Activated CD4-positive, alpha-beta memory T cell treated with anti-CD3 and anti-CD28 coated beads for 36 hours (primary cell): ENCODE results near the gene TMEM181. TPM values are rescaled to one million over a fixed set of nuclear protein-coding genes. Genes with fewer than 3 reads are reported as not detected.
A peak's percentile ranks its signal among the peaks of the same experiment; 100 is the strongest.

Source experiments
- CTCF ChIA-PET: fragments of 350-600 bp; sonication (Branson Sonifier 250); formaldehyde crosslinking; loops from one replicate; lab custom pipeline; 2021; ENCODE audit warnings: antibody characterized with exemption, inconsistent platforms; lab: Charles Lee
- POLR2A ChIA-PET: fragments of 350-600 bp; sonication (Branson Sonifier 250); formaldehyde crosslinking; loops from one replicate; lab custom pipeline; 2021; ENCODE audit warnings: antibody characterized with exemption; lab: Charles Lee
- DNase-seq: peaks from one replicate; pipeline ENCODE4 v3.0.0-alpha.2; 2020
- H3K27ac Mint-ChIP-seq: one replicate; pipeline ENCODE4 v1.8.0; 2021; ENCODE audit warnings: mixed read lengths
- H3K27me3 Mint-ChIP-seq: one replicate; pipeline ENCODE4 v1.8.0; 2021; ENCODE audit warnings: mixed read lengths
- H3K36me3 Mint-ChIP-seq: one replicate; pipeline ENCODE4 v1.8.0; 2021; ENCODE audit warnings: mixed read lengths
- H3K4me1 Mint-ChIP-seq: one replicate; pipeline ENCODE4 v1.8.0; 2021; ENCODE audit warnings: low read depth, mixed read lengths
- H3K4me3 Mint-ChIP-seq: one replicate; pipeline ENCODE4 v1.8.0; 2021; ENCODE audit warnings: mild to moderate bottlenecking, mixed read lengths
- H3K9me3 Mint-ChIP-seq: one replicate; pipeline ENCODE4 v1.8.0; 2021; ENCODE audit warnings: mixed read lengths
- intact Hi-C: fragments of 100-400 bp; cut with micrococcal nuclease; formaldehyde crosslinking; loops from one replicate; pipeline ENCODE4 v1.15.1; 2023
- total RNA-seq, 2 experiments: library from RNA; stranded (reverse); gene quantifications; one replicate each; pipeline ENCODE4 v1.2.3, GENCODE V29; 2021

The TMEM181 gene
- total RNA-seq, 2 experiments from 2014 or later: 11.3 to 11.6 TPM

DNA sequence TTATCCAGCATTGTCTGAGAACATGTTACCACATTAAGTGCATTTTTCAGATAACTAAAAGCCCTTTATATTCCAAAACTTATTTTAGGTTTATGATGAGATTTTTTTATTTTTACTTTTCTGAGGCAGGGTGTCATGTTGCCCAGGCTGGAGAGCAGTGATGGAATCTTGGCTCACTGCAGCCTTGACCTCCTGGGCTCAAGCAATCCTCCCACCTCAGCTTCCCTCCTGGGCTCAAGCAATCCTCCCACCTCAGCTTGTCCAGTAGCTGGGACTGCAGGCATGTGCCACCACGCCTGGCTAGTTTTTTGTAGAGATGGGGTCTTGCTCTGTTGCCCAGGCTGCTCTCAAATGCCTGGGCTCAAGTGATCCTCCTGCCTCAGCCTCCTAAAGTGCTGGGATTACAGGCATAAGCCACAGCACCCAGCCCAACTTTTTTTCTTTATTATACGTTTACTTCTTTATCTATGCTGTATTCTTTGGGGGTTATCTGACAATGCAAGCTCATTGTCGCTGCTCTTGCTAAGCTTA is 78.5 kb downstream of the TMEM181 start:
- Mint-ChIP-seq H3K27ac (peak overlapping the region; percentile 75), H3K9me3 (no peaks in the 10 kb centered on the region), H3K36me3 (peaks cover 70% of the 10 kb centered on the region), H3K4me3 (no peak overlapping the region), H3K27me3 (no peaks in the 10 kb centered on the region), H3K4me1 (peaks cover 69% of the 10 kb centered on the region)
- intact Hi-C loops: no loop called here
- ChIA-PET CTCF (interaction anchor here (0.8 to 1.7 kb wide), 3 partner anchors 9 to 53 kb away, joined by 3 to 4 read pairs (median 3); no protein-coding TSS in a partner anchor), POLR2A (interaction anchor here (1.0 to 1.8 kb wide), 2 partner anchors 11 to 14 kb away, joined by 4 to 7 read pairs; partner anchors contain the start of gene SYTL3)
- DNase-seq: peak; percentile 7

DNA sequence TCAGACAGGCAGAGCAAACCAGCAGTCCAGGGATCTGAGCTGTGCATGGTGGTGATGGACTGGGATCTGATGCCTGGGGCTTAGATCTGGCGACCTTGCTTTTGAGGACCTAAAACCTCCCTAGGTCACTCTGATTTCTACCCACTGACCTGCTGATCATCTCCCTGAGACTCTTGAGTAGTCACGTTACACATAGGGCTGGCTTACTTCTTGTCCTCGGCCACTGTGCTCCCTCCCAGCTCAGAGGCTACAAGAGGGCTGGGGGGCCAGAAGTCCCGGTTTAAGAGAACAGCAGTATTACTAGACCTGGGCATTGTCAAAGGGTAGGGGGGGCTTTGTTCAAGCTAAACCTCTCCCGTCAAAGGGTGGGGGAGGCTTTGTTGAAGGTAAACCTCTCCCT is 79.2 kb downstream of the TMEM181 start:
- H3K4me3 Mint-ChIP-seq: no peak overlapping the region

DNA sequence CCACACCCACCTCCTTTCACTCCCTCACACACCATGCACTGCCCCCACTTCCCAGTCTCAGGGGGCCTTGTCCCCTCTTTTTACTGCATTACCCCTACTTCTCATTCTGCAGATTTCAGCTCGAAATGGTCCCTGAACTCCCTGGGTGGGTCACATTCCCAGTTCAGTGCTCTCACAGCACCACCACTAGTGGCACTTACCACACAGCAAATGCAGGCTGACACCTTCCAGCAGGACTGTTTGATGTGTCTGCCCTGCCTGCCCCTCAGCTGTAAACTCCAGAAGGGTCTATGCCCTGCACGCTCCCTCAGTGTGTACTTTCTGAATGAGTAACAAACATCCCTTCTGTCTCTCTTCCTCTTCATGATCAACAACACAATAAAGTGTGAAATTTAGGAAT is 80.6 kb downstream of the TMEM181 start:
- peak; percentile 10 for DNase-seq
- H3K4me1 Mint-ChIP-seq: peaks cover 72% of the 10 kb centered on the region
- no peaks in the 10 kb centered on the region for H3K9me3 Mint-ChIP-seq
- H3K4me3 Mint-ChIP-seq: peak overlapping the region; percentile 62
- no peaks in the 10 kb centered on the region for H3K27me3 Mint-ChIP-seq
- peak overlapping the region; percentile 75 for H3K27ac Mint-ChIP-seq
- POLR2A ChIA-PET: interaction anchor here (0.7 to 2.2 kb wide), 3 partner anchors 9 to 13 kb away, joined by 3 to 5 read pairs (median 5); partner anchors contain the start of gene SYTL3
- intact Hi-C loops: no loop called here
- CTCF ChIA-PET: interaction anchor here (1.2 to 1.4 kb wide), 2 partner anchors 419 to 426 kb away, joined by 3 to 4 read pairs; no protein-coding TSS in a partner anchor
- H3K36me3 Mint-ChIP-seq: peaks cover 70% of the 10 kb centered on the region

More for the DNA sequence above, 79.2 kb downstream of the TMEM181 start:
- ChIA-PET POLR2A (interaction anchor here (1.0 to 2.2 kb wide), 4 partner anchors 9 to 52 kb away, joined by 3 to 7 read pairs (median 4); partner anchors contain the start of gene SYTL3), CTCF (interaction anchor here (0.8 to 1.7 kb wide), 4 partner anchors 9 to 334 kb away, joined by 3 to 4 read pairs (median 3); no protein-coding TSS in a partner anchor)
- Mint-ChIP-seq H3K27ac (peak overlapping the region; percentile 75), H3K36me3 (peaks cover 75% of the 10 kb centered on the region), H3K27me3 (no peaks in the 10 kb centered on the region), H3K4me1 (peaks cover 69% of the 10 kb centered on the region), H3K9me3 (no peaks in the 10 kb centered on the region)
- peak; percentile 4 for DNase-seq
- intact Hi-C loops: no loop called here

DNA sequence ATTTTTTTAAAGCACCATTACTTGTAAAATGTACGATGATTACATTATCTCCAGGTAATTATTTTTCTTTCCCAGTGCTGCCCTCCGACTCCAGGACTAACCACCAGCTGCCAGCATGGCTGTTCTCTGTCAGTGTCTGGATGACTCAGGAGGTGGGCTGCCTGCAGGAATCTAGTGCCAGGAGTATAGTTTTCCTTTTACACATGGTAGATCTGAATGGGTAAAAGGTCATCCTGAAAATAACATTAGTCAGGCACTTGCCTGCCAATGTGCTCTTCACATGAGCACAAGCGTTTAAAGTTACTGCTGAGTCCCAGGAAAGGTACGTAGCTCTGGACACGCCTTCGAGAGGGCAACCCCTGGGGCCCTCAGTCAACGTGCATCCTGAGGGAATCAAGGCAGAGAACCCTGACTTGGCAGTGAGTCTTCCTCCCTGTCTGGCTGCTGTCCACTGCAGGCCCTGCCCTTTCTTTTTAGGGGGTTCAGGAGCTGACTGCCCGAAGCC is 82.3 kb downstream of the TMEM181 start:
- Mint-ChIP-seq H3K27ac (peak overlapping the region; percentile 100), H3K4me3 (peak overlapping the region; percentile 97), H3K27me3 (no peaks in the 10 kb centered on the region), H3K36me3 (peaks cover 55% of the 10 kb centered on the region), H3K9me3 (no peaks in the 10 kb centered on the region), H3K4me1 (peaks cover 75% of the 10 kb centered on the region)
- POLR2A ChIA-PET: interaction anchor here (0.6 to 5.7 kb wide), 2 partner anchors 12 to 417 kb away, joined by 3 to 99 read pairs; no protein-coding TSS in a partner anchor
- intact Hi-C loops: no loop called here
- DNase-seq: peak; percentile 9
- CTCF ChIA-PET: interaction anchor here (1.3 to 1.9 kb wide), 3 partner anchors 18 to 428 kb away, joined by 6 to 14 read pairs (median 7); no protein-coding TSS in a partner anchor

DNA sequence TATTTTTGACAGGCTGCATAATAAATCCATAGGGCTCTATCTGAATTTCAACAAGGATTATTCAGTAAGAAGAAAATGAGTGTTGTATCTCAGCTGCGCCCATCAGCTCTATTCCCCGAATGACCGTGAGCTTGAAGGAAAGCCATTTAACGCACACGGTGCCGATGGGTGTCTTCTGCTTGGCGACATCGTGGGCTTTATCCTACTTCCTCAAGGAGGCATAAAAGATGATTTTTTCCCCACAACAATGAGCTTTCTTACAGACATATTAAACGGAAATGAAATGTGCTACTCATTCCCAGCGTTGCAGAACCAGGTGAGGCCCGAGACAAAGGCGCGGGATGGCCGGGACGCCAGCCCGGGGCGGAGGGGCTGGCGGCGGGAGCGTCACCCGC is 83.9 kb downstream of the TMEM181 start:
- Mint-ChIP-seq H3K27ac (peak overlapping the region; percentile 100), H3K4me1 (peaks cover 80% of the 10 kb centered on the region), H3K4me3 (peak overlapping the region; percentile 97), H3K9me3 (no peaks in the 10 kb centered on the region), H3K27me3 (no peaks in the 10 kb centered on the region), H3K36me3 (peaks cover 44% of the 10 kb centered on the region)
- intact Hi-C loops: no loop called here
- ChIA-PET CTCF (interaction anchor here (1.3 to 3.2 kb wide), 5 partner anchors 9 to 423 kb away, joined by 3 to 21 read pairs (median 12); no protein-coding TSS in a partner anchor), POLR2A (interaction anchor here (1.1 to 5.7 kb wide), 12 partner anchors 10 to 436 kb away, joined by 3 to 99 read pairs (median 6); partner anchors contain the start of genes EZR, TAGAP and TMEM181)
- DNase-seq: peak; percentile 22

DNA sequence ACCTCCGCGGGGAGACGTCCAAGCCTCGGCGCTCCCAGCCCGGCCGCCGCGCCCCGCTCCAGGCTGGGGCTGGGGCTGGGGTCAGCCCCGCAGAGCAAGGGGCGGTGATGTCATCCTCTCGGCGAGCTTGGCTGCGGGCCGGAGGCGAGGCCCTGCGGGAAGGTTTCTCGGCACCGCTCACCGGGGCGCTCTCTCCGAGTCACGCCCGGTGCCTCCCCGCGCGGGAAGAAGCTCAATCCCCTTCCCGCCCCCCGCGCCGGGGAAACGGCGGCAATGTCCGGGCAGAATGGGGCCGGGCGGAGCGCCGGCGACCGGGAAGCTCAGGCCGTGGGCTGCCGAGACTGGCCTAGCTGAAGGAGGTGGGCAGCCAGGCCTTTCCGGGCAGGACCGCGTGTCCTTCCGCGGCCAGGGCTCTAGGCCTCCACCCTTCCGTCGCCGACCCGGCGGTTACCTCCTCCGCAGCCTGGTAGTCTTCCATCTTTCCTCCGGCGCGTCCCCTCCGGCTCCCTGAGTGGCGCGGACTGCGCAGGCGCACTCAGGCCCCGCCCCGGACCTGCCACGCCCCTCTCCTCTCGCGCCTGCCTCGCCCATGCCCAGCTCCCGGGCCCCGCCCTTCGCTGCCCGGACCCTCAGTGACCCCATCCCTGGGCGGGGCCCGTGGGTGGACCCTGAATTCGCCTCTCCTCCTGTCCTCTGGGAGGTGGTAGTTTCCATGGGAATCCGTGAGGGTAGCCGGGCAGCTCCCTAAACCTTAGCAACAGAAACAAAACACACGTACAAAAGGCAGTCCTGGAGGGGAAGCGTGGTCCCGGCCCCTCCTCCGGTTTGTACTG is 84.6 kb downstream of the TMEM181 start, which contains the start of gene DYNLT1:
DYNLT1 (minus strand) TSS at position 513 of the 833 bp plus-strand sequence; CDS start at position 478, 35 bp downstream.
- H3K9me3 Mint-ChIP-seq: no peaks in the 10 kb centered on the region
- peaks cover 41% of the 10 kb centered on the region for H3K36me3 Mint-ChIP-seq
- H3K4me3 Mint-ChIP-seq: peak within 1 kb of the TSS; percentile 97
- POLR2A ChIA-PET: interaction anchor here (0.9 to 5.7 kb wide), 15 partner anchors 9 to 618 kb away, joined by 3 to 99 read pairs (median 5); partner anchors contain the start of genes EZR, TAGAP and TMEM181
- CTCF ChIA-PET: interaction anchor here (1.2 to 3.2 kb wide), 6 partner anchors 8 to 423 kb away, joined by 3 to 21 read pairs (median 10); no protein-coding TSS in a partner anchor
- H3K27me3 Mint-ChIP-seq: no peaks in the 10 kb centered on the region
- H3K27ac Mint-ChIP-seq: peak within 1 kb of the TSS; percentile 100
- peaks cover 80% of the 10 kb centered on the region for H3K4me1 Mint-ChIP-seq
- intact Hi-C loops: loop anchor here (1.0 to 5.0 kb wide), 4 partner anchors 9 to 882 kb away; no protein-coding TSS in a partner anchor
- peak; percentile 95 for DNase-seq

DNA sequence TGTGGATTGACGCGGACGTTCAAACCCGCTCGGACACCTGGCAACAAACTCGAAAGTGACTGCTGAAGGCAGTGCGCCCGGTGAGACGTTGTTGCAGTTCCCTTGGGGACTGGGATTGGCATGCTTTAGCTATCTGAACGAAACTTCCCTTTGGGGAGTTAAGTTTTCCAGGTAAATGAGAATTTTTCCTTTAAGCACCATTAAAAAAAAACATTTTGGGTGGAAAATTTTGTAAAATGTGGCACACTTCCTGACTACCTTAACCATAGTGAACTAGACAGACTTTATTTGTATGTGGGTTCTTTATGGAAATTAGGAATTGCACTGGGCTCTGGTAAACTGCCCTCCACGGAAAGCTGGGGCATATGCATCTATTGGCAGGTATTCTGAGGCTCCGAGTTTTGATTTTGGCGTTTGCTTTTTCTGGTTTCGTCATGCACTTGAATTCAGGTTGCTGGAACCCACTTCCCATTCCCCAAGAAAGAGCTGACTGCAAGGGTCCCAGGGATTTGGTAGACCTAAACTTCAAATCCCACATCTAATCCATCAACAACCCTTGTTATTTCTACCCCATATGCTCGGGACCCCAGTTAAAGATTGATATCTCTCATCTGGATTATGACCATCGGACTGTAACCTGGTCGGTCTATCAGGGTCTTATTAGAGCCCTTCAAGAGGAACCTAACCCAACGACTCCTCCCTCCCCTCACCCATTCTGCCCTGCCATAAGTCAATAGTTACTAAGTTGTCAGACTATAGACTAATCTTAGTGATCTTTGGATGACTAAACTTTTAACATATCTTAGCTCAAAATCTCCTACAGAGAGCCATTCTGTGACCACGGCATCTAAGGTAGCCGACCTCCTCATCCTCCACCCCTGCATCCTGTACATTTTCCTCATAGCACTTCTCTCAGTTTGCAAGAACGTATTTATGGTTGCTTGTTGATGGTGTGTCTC is 85.5 kb downstream of the TMEM181 start:
- ChIA-PET CTCF (interaction anchor here (1.2 to 3.2 kb wide), 4 partner anchors 7 to 326 kb away, joined by 3 to 21 read pairs (median 9); no protein-coding TSS in a partner anchor), POLR2A (interaction anchor here (0.7 to 5.7 kb wide), 12 partner anchors 8 to 619 kb away, joined by 3 to 99 read pairs (median 4); partner anchors contain the start of gene TMEM181)
- Mint-ChIP-seq H3K4me1 (peaks cover 77% of the 10 kb centered on the region), H3K9me3 (no peaks in the 10 kb centered on the region), H3K27me3 (no peaks in the 10 kb centered on the region), H3K4me3 (peak overlapping the region; percentile 97), H3K36me3 (peaks cover 37% of the 10 kb centered on the region), H3K27ac (peak overlapping the region; percentile 91)
- peak; percentile 67 for DNase-seq
- intact Hi-C loops: loop anchor here (1.0 to 5.0 kb wide), 4 partner anchors 8 to 883 kb away; no protein-coding TSS in a partner anchor

DNA sequence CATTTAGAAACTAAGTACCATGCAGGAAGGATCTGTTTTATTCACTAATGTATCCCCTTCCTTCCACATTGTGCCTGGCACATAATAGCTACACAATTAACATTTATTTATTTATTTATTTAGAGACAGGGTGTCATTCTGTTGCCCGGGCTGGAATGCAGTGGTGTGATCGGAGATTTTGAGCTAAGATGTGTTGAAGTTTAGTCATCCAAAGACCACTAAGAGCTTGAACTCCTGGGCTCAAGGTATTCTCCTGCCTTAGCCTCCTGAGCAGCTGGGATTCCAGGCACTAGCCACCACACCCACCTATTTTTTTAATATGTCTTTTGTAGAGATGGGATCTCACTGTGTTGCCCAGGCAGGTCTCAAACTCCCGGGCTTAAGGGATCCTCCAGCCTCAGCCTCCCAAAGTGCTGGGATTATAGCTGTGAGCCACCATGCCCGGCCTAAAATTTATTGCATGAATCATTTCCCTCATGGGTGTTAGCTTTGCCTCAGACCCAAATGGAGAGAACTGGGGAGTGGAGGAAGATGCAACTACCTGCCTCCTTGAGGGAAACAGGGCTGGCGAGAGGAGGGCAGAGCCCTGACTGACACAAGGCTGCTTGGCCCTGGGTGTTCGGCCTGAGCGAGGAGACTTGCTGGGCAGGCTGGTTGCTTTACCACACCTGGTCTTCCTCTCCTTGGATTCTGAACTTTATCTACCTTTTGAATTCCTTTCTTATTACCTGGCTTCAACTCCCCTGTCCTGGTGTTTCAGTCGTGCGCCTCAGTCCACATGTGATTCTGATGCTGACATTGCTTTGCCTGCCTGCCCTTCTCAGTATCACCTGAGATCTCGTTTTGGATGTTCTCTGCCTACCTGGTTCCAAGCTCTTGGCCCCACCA is 86.4 kb downstream of the TMEM181 start:
- POLR2A ChIA-PET: interaction anchor here (0.7 to 5.7 kb wide), 5 partner anchors 7 to 45 kb away, joined by 3 to 99 read pairs (median 4); no protein-coding TSS in a partner anchor
- Mint-ChIP-seq H3K4me3 (peak overlapping the region; percentile 97), H3K36me3 (peaks cover 35% of the 10 kb centered on the region), H3K27ac (peak overlapping the region; percentile 91), H3K9me3 (no peaks in the 10 kb centered on the region), H3K4me1 (peaks cover 72% of the 10 kb centered on the region), H3K27me3 (no peaks in the 10 kb centered on the region)
- intact Hi-C loops: loop anchor here (5.0 kb wide), 3 partner anchors 414 to 884 kb away; no protein-coding TSS in a partner anchor
- peak; percentile 13 for DNase-seq
- CTCF ChIA-PET: interaction anchor here (1.2 to 3.2 kb wide), 2 partner anchors 13 to 45 kb away, joined by 6 to 21 read pairs; no protein-coding TSS in a partner anchor

DNA sequence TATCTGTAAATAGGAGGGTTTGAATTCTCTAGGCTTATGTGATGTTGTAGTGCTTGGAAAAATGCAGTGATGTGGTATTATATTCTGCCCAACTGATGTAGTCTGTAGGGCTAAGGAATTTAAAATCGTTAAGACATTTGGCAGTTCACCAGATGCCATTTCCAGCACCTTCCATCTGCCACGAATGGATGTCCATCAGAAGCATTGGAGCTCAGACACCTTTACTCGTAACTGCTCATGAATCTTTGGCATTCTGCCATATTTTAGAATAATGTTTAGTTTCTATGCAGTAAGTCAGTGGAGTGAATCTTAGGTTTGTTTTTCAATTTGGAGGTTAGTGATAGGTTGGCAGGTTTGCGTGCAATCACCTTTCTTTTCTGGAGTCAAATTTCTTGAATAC is 87.6 kb downstream of the TMEM181 start:
- POLR2A ChIA-PET: no interaction called here
- peak overlapping the region; percentile 2 for H3K4me3 Mint-ChIP-seq
- peak; percentile 3 for DNase-seq
- peaks cover 64% of the 10 kb centered on the region for H3K4me1 Mint-ChIP-seq
- H3K36me3 Mint-ChIP-seq: peaks cover 32% of the 10 kb centered on the region
- no peaks in the 10 kb centered on the region for H3K27me3 Mint-ChIP-seq
- CTCF ChIA-PET: no interaction called here
- intact Hi-C loops: loop anchor here (5.0 kb wide), 3 partner anchors 415 to 885 kb away; no protein-coding TSS in a partner anchor
- H3K9me3 Mint-ChIP-seq: no peaks in the 10 kb centered on the region
- peak overlapping the region; percentile 28 for H3K27ac Mint-ChIP-seq
